Sigmoid colon (tissue), 4 donors: ENCODE data around the gene SLC38A4.

Experiments used
- EP300 ChIP-seq, 4 donors: sonication (generic); formaldehyde crosslinking; IDR thresholded peaks; one replicate each; pipeline ENCODE4 v1.6.1; 2017; ENCODE audit warnings: antibody characterized with exemption in 4 of 4
- POLR2A ChIP-seq, 2 donors: fragments of 450-650 bp; IDR thresholded peaks; one replicate each; pipeline ENCODE4 v1.6.1; 2016; ENCODE audit warnings: antibody characterized with exemption in 2 of 2, mild to moderate bottlenecking in 2 of 2, moderate library complexity in 2 of 2
- POLR2AphosphoS5 ChIP-seq, 4 donors: sonication (generic); formaldehyde crosslinking; IDR thresholded peaks; one replicate each; pipeline ENCODE4 v1.6.1; 2017; ENCODE audit warnings: antibody characterized with exemption in 4 of 4
- TF ChIP-seq, protein P1 (sequence below), 4 experiments: fragments of 450-650 bp in 3 of 4; fragments of 200-600 bp in 1 of 4; IDR thresholded peaks; one replicate each; pipeline ENCODE4 v1.5.1; 2016 to 2019; ENCODE audit warnings: antibody characterized with exemption in 4 of 4, mild to moderate bottlenecking in 3 of 4, moderate library complexity in 2 of 4

DNA sequence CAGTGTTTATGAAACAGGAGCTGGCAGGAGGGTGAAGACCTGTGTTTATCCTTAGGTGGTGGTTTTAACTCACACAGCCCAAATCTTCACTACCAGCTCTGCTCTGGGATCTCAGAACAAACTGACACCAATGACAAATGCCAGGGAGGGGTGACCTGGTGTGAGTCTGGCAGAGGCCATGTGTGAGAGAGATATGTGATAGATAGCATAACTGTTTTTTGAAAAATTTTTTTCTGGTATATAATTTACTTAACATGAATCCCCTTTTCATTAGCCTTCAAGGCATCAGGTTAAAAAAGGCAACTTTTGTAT lies 51.5 kb downstream of the SLC38A4 start:
- TF ChIP-seq POLR2AphosphoS5 (IDR thresholded peaks at IDR 0.05), result no peak
- TF ChIP-seq POLR2A (IDR thresholded peaks at IDR 0.05), result no peak
- TF ChIP-seq, protein P1, sequence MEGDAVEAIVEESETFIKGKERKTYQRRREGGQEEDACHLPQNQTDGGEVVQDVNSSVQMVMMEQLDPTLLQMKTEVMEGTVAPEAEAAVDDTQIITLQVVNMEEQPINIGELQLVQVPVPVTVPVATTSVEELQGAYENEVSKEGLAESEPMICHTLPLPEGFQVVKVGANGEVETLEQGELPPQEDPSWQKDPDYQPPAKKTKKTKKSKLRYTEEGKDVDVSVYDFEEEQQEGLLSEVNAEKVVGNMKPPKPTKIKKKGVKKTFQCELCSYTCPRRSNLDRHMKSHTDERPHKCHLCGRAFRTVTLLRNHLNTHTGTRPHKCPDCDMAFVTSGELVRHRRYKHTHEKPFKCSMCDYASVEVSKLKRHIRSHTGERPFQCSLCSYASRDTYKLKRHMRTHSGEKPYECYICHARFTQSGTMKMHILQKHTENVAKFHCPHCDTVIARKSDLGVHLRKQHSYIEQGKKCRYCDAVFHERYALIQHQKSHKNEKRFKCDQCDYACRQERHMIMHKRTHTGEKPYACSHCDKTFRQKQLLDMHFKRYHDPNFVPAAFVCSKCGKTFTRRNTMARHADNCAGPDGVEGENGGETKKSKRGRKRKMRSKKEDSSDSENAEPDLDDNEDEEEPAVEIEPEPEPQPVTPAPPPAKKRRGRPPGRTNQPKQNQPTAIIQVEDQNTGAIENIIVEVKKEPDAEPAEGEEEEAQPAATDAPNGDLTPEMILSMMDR (IDR thresholded peaks at IDR 0.05), result no peak
- TF ChIP-seq EP300 (IDR thresholded peaks at IDR 0.05), result no peak
